ENCODE results near the gene SSX2IP. TPM values are rescaled to one million over a fixed set of nuclear protein-coding genes. Genes with fewer than 3 reads are reported as not detected.

The SSX2IP gene
- total RNA-seq, 2 experiments from 2014 or later: 5.5 to 6.0 TPM

- H3K4me3 ChIP-seq (ENCODE audit: low read length): no peak overlapping the region
- Mint-ChIP-seq H3K27me3 (no peaks in the 10 kb centered on the region), H3K4me3 (no peak overlapping the region), H3K4me1 (ENCODE audit: low read depth) (no peaks in the 10 kb centered on the region), H3K9me3 (peaks cover 7% of the 10 kb centered on the region), H3K36me3 (ENCODE audit: low read depth) (no peaks in the 10 kb centered on the region), H3K27ac (no peak overlapping the region)
- H3K27ac ChIP-seq (ENCODE audit: low read depth in 1 of 2, low read length in 2 of 2): no peak overlapping the region
- DNase-seq (no peak), ATAC-seq (ENCODE audit: poor library complexity) (no peak)
- H3K9me3 ChIP-seq (ENCODE audit: control insufficient read depth in 1 of 2, insufficient read depth in 1 of 2, low read length in 2 of 2): peaks cover 14 to 20% of the 10 kb centered on the region in 2 experiments
- POLR2A ChIA-PET: no interaction called here
- no peak for TF ChIP-seq CTCF (IDR thresholded peaks at IDR 0.05)
- H3K36me3 ChIP-seq (ENCODE audit: insufficient read depth, low read length): no peaks in the 10 kb centered on the region
- CTCF ChIA-PET: no interaction called here
- intact Hi-C loops (cut with DNase I, micrococcal nuclease): no loop called here
- no peaks in the 10 kb centered on the region for H3K4me1 ChIP-seq (ENCODE audit: insufficient read depth, low read length)
- H3K27me3 ChIP-seq (ENCODE audit: control insufficient read depth in 1 of 2, insufficient read depth in 2 of 2, low read length in 2 of 2): no peaks in the 10 kb centered on the region
These were observed 89.5 kb downstream of the SSX2IP start for GRCh38 chr1:84600796-84601195.

GRCh38 chr1:84598846-84599741 is 91.2 kb downstream of the SSX2IP start:
- Mint-ChIP-seq H3K27ac (no peak overlapping the region), H3K4me3 (no peak overlapping the region), H3K27me3 (no peaks in the 10 kb centered on the region), H3K4me1 (ENCODE audit: low read depth) (no peaks in the 10 kb centered on the region), H3K9me3 (no peaks in the 10 kb centered on the region), H3K36me3 (ENCODE audit: low read depth) (no peaks in the 10 kb centered on the region)
- Histone ChIP-seq H3K27ac (ENCODE audit: low read depth in 1 of 2, low read length in 2 of 2) (no peak overlapping the region), H3K36me3 (ENCODE audit: insufficient read depth, low read length) (no peaks in the 10 kb centered on the region), H3K4me1 (ENCODE audit: insufficient read depth, low read length) (no peaks in the 10 kb centered on the region), H3K27me3 (ENCODE audit: control insufficient read depth in 1 of 2, insufficient read depth in 2 of 2, low read length in 2 of 2) (no peaks in the 10 kb centered on the region), H3K9me3 (ENCODE audit: control insufficient read depth in 1 of 2, insufficient read depth in 1 of 2, low read length in 2 of 2) (peaks cover 2 to 3% of the 10 kb centered on the region in 2 experiments), H3K4me3 (ENCODE audit: low read length) (no peak overlapping the region)
- CTCF ChIA-PET: no interaction called here
- ATAC-seq (ENCODE audit: poor library complexity): no peak
- intact Hi-C loops (cut with DNase I, micrococcal nuclease): no loop called here
- no peak for TF ChIP-seq CTCF (IDR thresholded peaks at IDR 0.05)
- POLR2A ChIA-PET: no interaction called here
- DNase-seq: no peak

DNA sequence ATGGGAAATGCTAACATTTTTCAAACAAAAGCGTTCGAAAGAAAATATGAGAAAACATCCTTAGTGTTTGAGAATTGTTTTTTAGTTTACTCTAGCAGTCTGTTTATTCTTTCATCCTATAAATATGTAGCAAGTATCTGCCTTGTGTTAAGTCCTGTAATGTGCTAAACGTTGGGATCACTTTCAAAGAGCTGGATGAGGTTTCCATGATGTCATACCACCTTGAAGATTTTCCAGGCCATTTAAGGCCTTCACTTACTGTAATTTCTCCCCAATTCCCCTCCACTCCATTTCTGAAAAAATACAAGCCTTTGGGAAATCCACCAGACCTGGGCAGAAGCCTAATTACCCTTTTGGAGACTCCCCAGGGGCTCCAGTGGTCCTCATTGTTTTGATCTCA is 91.8 kb downstream of the SSX2IP start:
- H3K27ac ChIP-seq (ENCODE audit: low read depth in 1 of 2, low read length in 2 of 2): no peak overlapping the region
- no peaks in the 10 kb centered on the region for H3K36me3 Mint-ChIP-seq (ENCODE audit: low read depth)
- H3K27ac Mint-ChIP-seq: no peak overlapping the region
- ATAC-seq (ENCODE audit: poor library complexity): no peak
- intact Hi-C loops (cut with DNase I, micrococcal nuclease): no loop called here
- H3K9me3 ChIP-seq (ENCODE audit: control insufficient read depth in 1 of 2, insufficient read depth in 1 of 2, low read length in 2 of 2): no peaks in the 10 kb centered on the region
- H3K4me1 Mint-ChIP-seq (ENCODE audit: low read depth): no peaks in the 10 kb centered on the region
- H3K4me3 Mint-ChIP-seq: no peak overlapping the region
- DNase-seq: no peak
- TF ChIP-seq CTCF (IDR thresholded peaks at IDR 0.05): no peak
- no peaks in the 10 kb centered on the region for H3K27me3 Mint-ChIP-seq
- no peak overlapping the region for H3K4me3 ChIP-seq (ENCODE audit: low read length)
- H3K9me3 Mint-ChIP-seq: no peaks in the 10 kb centered on the region
- no peaks in the 10 kb centered on the region for H3K4me1 ChIP-seq (ENCODE audit: insufficient read depth, low read length)
- POLR2A ChIA-PET: no interaction called here
- H3K36me3 ChIP-seq (ENCODE audit: insufficient read depth, low read length): no peaks in the 10 kb centered on the region
- CTCF ChIA-PET: no interaction called here
- no peaks in the 10 kb centered on the region for H3K27me3 ChIP-seq (ENCODE audit: control insufficient read depth in 1 of 2, insufficient read depth in 2 of 2, low read length in 2 of 2)
